Karpas-422 (cell line): Measurements from ENCODE around the gene MPND. TPM values are rescaled to one million over a fixed set of nuclear protein-coding genes. Genes with fewer than 3 reads are reported as not detected.
A peak's percentile ranks its signal among the peaks of the same experiment; 100 is the strongest.

ENCODE experiments used
- DNase-seq: peaks from one replicate; pipeline ENCODE4 v3.0.0-alpha.2; 2015
- H2AFZ ChIP-seq: fragments of 200-600 bp; sonication (generic); 2 replicates; pipeline ENCODE4 v1.6.1; 2014; ENCODE audit warnings: antibody characterized with exemption, low read length, mixed read lengths
- H3K27ac ChIP-seq: fragments of 200-600 bp; sonication (generic); 2 replicates; pipeline ENCODE4 v1.5.1; 2014; ENCODE audit warnings: mild to moderate bottlenecking, low read length, moderate library complexity
- H3K27me3 ChIP-seq: fragments of 200-600 bp; sonication (generic); 2 replicates; pipeline ENCODE4 v1.6.1; 2014; ENCODE audit warnings: low read length, mixed read lengths
- H3K36me3 ChIP-seq: fragments of 200-600 bp; sonication (generic); 2 replicates; pipeline ENCODE4 v1.6.1; 2014; ENCODE audit warnings: low read length, mixed read lengths; ENCODE audit not compliant: insufficient read depth
- H3K4me1 ChIP-seq: fragments of 200-600 bp; sonication (generic); 2 replicates; pipeline ENCODE4 v1.6.1; 2014; ENCODE audit warnings: mild to moderate bottlenecking, low read length, mixed read lengths
- H3K4me2 ChIP-seq: fragments of 200-600 bp; sonication (generic); 2 replicates; pipeline ENCODE4 v1.6.1; 2014; ENCODE audit warnings: low read length, low read depth, mild to moderate bottlenecking; ENCODE audit not compliant: poor library complexity, severe bottlenecking
- H3K4me3 ChIP-seq: fragments of 200-600 bp; sonication (generic); 2 replicates; pipeline ENCODE4 v1.5.1; 2014; ENCODE audit warnings: mild to moderate bottlenecking, antibody characterized with exemption, low read length, mixed read lengths
- H3K79me2 ChIP-seq: fragments of 200-600 bp; sonication (generic); 2 replicates; pipeline ENCODE4 v1.6.1; 2014; ENCODE audit warnings: mild to moderate bottlenecking, low read length, mixed read lengths
- H3K9ac ChIP-seq: fragments of 200-600 bp; sonication (generic); 2 replicates; pipeline ENCODE4 v1.6.0; 2014; ENCODE audit warnings: low read length
- H3K9me2 ChIP-seq: fragments of 200-600 bp; sonication (generic), shearing (Covaris generic); replicated peaks from 2 replicates; pipeline ENCODE4 v1.6.0; 2014; ENCODE audit warnings: mild to moderate bottlenecking, low read length, moderate library complexity; ENCODE audit not compliant: insufficient read depth
- H3K9me3 ChIP-seq: fragments of 300-700, 200-600 bp; sonication (generic); 2 replicates; pipeline ENCODE4 v1.6.1; 2014; ENCODE audit warnings: low read length, mixed read lengths
- H4K20me1 ChIP-seq: fragments of 200-600 bp; sonication (generic); 2 replicates; pipeline ENCODE4 v1.6.1; 2014; ENCODE audit warnings: mild to moderate bottlenecking, antibody characterized with exemption, low read length, low read depth; ENCODE audit not compliant: insufficient read depth
- total RNA-seq: library from RNA; depleted of rRNA; stranded (reverse); fragments of >200 nt; shearing (Covaris generic); gene quantifications from 2 replicates; pipeline ENCODE4 v1.2.3, GENCODE V29; 2014; ENCODE audit warnings: low replicate concordance

MPND gene
- total RNA-seq, 1 experiment from 2014 or later = 5.3 TPM

GRCh38 chr19:4337906-4338440 is 5.4 kb upstream of the MPND start:
- H3K27me3 ChIP-seq = no peaks in the 10 kb centered on the region
- H4K20me1 ChIP-seq = no peaks in the 10 kb centered on the region
- no peak for DNase-seq
- H3K9me3 ChIP-seq = no peaks in the 10 kb centered on the region
- H2AFZ ChIP-seq = peak overlapping the region; percentile 96; the same call in 1 of the 2 replicates
- no peaks in the 10 kb centered on the region for H3K79me2 ChIP-seq
- H3K4me3 ChIP-seq = peak overlapping the region; percentile 64
- no peak overlapping the region for H3K27ac ChIP-seq
- H3K36me3 ChIP-seq = no peaks in the 10 kb centered on the region
- H3K4me1 ChIP-seq = peaks cover 17% of the 10 kb centered on the region
- H3K9me2 ChIP-seq = no peaks in the 10 kb centered on the region
- H3K4me2 ChIP-seq = peak overlapping the region; percentile 77
- H3K9ac ChIP-seq = peak overlapping the region; percentile 74

GRCh38 chr19:4338441-4339355 is 4.7 kb upstream of the MPND start, which contains the start of gene STAP2:
TSS of gene STAP2 (minus strand) at chr19:4338827. CDS start at chr19:4338753, 74 bp downstream.
- no peak for DNase-seq

GRCh38 chr19:4342314-4342614 is 1.1 kb upstream of the MPND start:
- no peak for DNase-seq
- no peaks in the 10 kb centered on the region for H3K9me3 ChIP-seq
- H3K9ac ChIP-seq = peak overlapping the region; percentile 80
- H3K4me2 ChIP-seq = peak overlapping the region; percentile 88
- H3K9me2 ChIP-seq = no peaks in the 10 kb centered on the region
- peak overlapping the region; percentile 33; the same call in 1 of the 2 replicates for H3K27ac ChIP-seq
- H4K20me1 ChIP-seq = no peaks in the 10 kb centered on the region
- H2AFZ ChIP-seq = peak overlapping the region; percentile 93
- H3K4me1 ChIP-seq = peaks cover 27% of the 10 kb centered on the region
- no peaks in the 10 kb centered on the region for H3K27me3 ChIP-seq
- H3K36me3 ChIP-seq = no peaks in the 10 kb centered on the region
- H3K4me3 ChIP-seq = peak overlapping the region; percentile 72
- peaks cover 8% of the 10 kb centered on the region for H3K79me2 ChIP-seq

More at GRCh38 chr19:4338441-4339355, 4.7 kb upstream of the MPND start, which contains the start of gene STAP2:
- Histone ChIP-seq H3K4me2 (peak within 1 kb of the TSS; percentile 77), H3K27ac (no peak within 1 kb of the TSS), H3K9ac (peak within 1 kb of the TSS; percentile 74), H3K9me3 (no peaks in the 10 kb centered on the region), H3K79me2 (no peaks in the 10 kb centered on the region; the same call in 1 of the 2 replicates), H3K9me2 (no peaks in the 10 kb centered on the region), H3K4me1 (peaks cover 20% of the 10 kb centered on the region), H4K20me1 (no peaks in the 10 kb centered on the region), H2AFZ (peak within 1 kb of the TSS; percentile 96), H3K27me3 (no peaks in the 10 kb centered on the region), H3K36me3 (no peaks in the 10 kb centered on the region), H3K4me3 (peak within 1 kb of the TSS; percentile 64)

GRCh38 chr19:4342615-4343369 is 570 bp upstream of the MPND start:
- Histone ChIP-seq H3K27ac (peak overlapping the region; percentile 84), H3K36me3 (no peaks in the 10 kb centered on the region), H3K79me2 (peaks cover 8% of the 10 kb centered on the region), H3K9ac (peak overlapping the region; percentile 94), H3K9me2 (no peaks in the 10 kb centered on the region), H3K27me3 (no peaks in the 10 kb centered on the region), H3K4me1 (peaks cover 27% of the 10 kb centered on the region), H3K9me3 (no peaks in the 10 kb centered on the region), H4K20me1 (no peaks in the 10 kb centered on the region), H2AFZ (peak overlapping the region; percentile 94), H3K4me2 (peak overlapping the region; percentile 100), H3K4me3 (peak overlapping the region; percentile 92)
- DNase-seq = peak; percentile 99

GRCh38 chr19:4345342-4346019 is 2.1 kb downstream of the MPND start:
- H3K4me2 ChIP-seq = no peak overlapping the region
- no peak for DNase-seq
- peaks cover 18% of the 10 kb centered on the region for H3K4me1 ChIP-seq
- no peaks in the 10 kb centered on the region for H4K20me1 ChIP-seq
- no peak overlapping the region for H3K4me3 ChIP-seq
- no peaks in the 10 kb centered on the region for H3K9me3 ChIP-seq
- no peaks in the 10 kb centered on the region for H3K9me2 ChIP-seq
- H3K9ac ChIP-seq = no peak overlapping the region
- peaks cover 8% of the 10 kb centered on the region for H3K79me2 ChIP-seq
- H2AFZ ChIP-seq = no peak overlapping the region
- no peaks in the 10 kb centered on the region for H3K36me3 ChIP-seq
- no peak overlapping the region for H3K27ac ChIP-seq
- no peaks in the 10 kb centered on the region for H3K27me3 ChIP-seq

GRCh38 chr19:4346020-4346383 is 2.6 kb downstream of the MPND start:
- no peak overlapping the region for H2AFZ ChIP-seq
- DNase-seq = no peak
- H3K4me1 ChIP-seq = peaks cover 18% of the 10 kb centered on the region
- no peak overlapping the region for H3K4me3 ChIP-seq
- no peaks in the 10 kb centered on the region for H3K9me3 ChIP-seq
- no peaks in the 10 kb centered on the region for H4K20me1 ChIP-seq
- H3K36me3 ChIP-seq = no peaks in the 10 kb centered on the region
- H3K79me2 ChIP-seq = peaks cover 8% of the 10 kb centered on the region
- H3K27me3 ChIP-seq = no peaks in the 10 kb centered on the region
- H3K9ac ChIP-seq = no peak overlapping the region
- H3K9me2 ChIP-seq = no peaks in the 10 kb centered on the region
- no peak overlapping the region for H3K4me2 ChIP-seq
- no peak overlapping the region for H3K27ac ChIP-seq

GRCh38 chr19:4347521-4347920 is 4.2 kb downstream of the MPND start:
- no peak for DNase-seq

More at GRCh38 chr19:4347521-4347920, 4.2 kb downstream of the MPND start:
- Histone ChIP-seq H3K4me3 (no peak overlapping the region), H3K27me3 (no peaks in the 10 kb centered on the region), H3K27ac (no peak overlapping the region), H3K9me3 (no peaks in the 10 kb centered on the region), H3K79me2 (peaks cover 8% of the 10 kb centered on the region), H3K36me3 (no peaks in the 10 kb centered on the region), H3K4me2 (no peak overlapping the region), H4K20me1 (no peaks in the 10 kb centered on the region), H3K9ac (no peak overlapping the region), H3K4me1 (peaks cover 12% of the 10 kb centered on the region), H2AFZ (no peak overlapping the region), H3K9me2 (no peaks in the 10 kb centered on the region)
